A673 (cell line): ENCODE measurements around the gene MT1H. TPM values are rescaled to one million over a fixed set of nuclear protein-coding genes. Genes with fewer than 3 reads are reported as not detected.

Source experiments
- BruUV-seq: library from RNA; stranded (reverse); fragments of 400-500 nt; replicated peaks from 2 replicates; lab custom pipeline; 2021; lab: Mats Ljungman, UMichigan
- CTCF ChIA-PET: fragments of 300-600 bp; sonication (Branson Sonifier 250); formaldehyde crosslinking; loops from one replicate; lab custom pipeline; 2022; ENCODE audit warnings: antibody characterized with exemption; lab: Charles Lee
- POLR2A ChIA-PET: fragments of 300-600 bp; sonication (Branson Sonifier 250); formaldehyde crosslinking; loops from one replicate; lab custom pipeline; 2022; ENCODE audit warnings: antibody characterized with exemption; ENCODE audit not compliant: low non-redundant PET; lab: Charles Lee
- DNase-seq: peaks from one replicate; pipeline ENCODE4 v3.0.0-alpha.2; 2015; ENCODE audit warnings: low spot score
- H3K27ac ChIP-seq: fragments of 200-600 bp; sonication (generic); 2 replicates; pipeline ENCODE4 v1.5.1; 2016; ENCODE audit warnings: mixed run types, low read depth, mild to moderate bottlenecking, mixed read lengths, antibody characterized with exemption, low read length; ENCODE audit not compliant: poor library complexity, severe bottlenecking
- H3K27me3 ChIP-seq: fragments of 200-600 bp; sonication (generic); replicated peaks from 2 replicates; pipeline ENCODE4 v1.6.1; 2017; ENCODE audit warnings: mixed run types, low read depth, mild to moderate bottlenecking, mixed read lengths, antibody characterized with exemption, low read length; ENCODE audit not compliant: insufficient read depth, poor library complexity
- H3K36me3 ChIP-seq: fragments of 200-600 bp; sonication (generic); 2 replicates; pipeline ENCODE4 v1.6.1; 2016; ENCODE audit warnings: mixed run types, mild to moderate bottlenecking, mixed read lengths, antibody characterized with exemption, low read length; ENCODE audit not compliant: insufficient read depth, poor library complexity, severe bottlenecking
- H3K4me1 ChIP-seq: fragments of 200-600 bp; sonication (generic); 2 replicates; pipeline ENCODE4 v1.6.1; 2017; ENCODE audit warnings: mixed run types, mild to moderate bottlenecking, mixed read lengths, antibody characterized with exemption, low read length; ENCODE audit not compliant: insufficient read depth, poor library complexity, severe bottlenecking
- H3K4me3 ChIP-seq: fragments of 200-600 bp; sonication (generic); 2 replicates; pipeline ENCODE4 v1.5.1; 2016; ENCODE audit warnings: low read depth, mixed run types, mild to moderate bottlenecking, mixed read lengths, low read length; ENCODE audit not compliant: poor library complexity, severe bottlenecking
- H3K9me3 ChIP-seq: fragments of 200-600 bp; sonication (generic); 2 replicates; pipeline ENCODE4 v1.6.1; 2016; ENCODE audit warnings: mixed run types, low read depth, mild to moderate bottlenecking, mixed read lengths, antibody characterized with exemption, low read length; ENCODE audit not compliant: poor library complexity, severe bottlenecking
- CTCF ChIP-seq: fragments of 300-800, 200-600 bp; sonication (generic); conservative IDR thresholded peaks from 2 replicates; pipeline ENCODE4 v1.5.1; 2017; ENCODE audit warnings: low read depth, mild to moderate bottlenecking, antibody characterized with exemption, low read length, moderate library complexity, mixed read lengths
- EZH2 ChIP-seq: fragments of 200-600 bp; sonication (generic); IDR thresholded peaks from 2 replicates; pipeline ENCODE4 v1.6.1; 2017; ENCODE audit warnings: borderline replicate concordance, low read depth, mild to moderate bottlenecking, mixed read lengths, antibody characterized with exemption, low read length; ENCODE audit not compliant: poor library complexity, severe bottlenecking
- intact Hi-C: fragments of 100-400 bp; cut with micrococcal nuclease; formaldehyde crosslinking; loops from one replicate; pipeline ENCODE4 v1.10.0; 2022; ENCODE audit not compliant: unreplicated experiment
- total RNA-seq: library from RNA; stranded (reverse); gene quantifications from 2 replicates; pipeline ENCODE4 v1.2.3, GENCODE V29; 2021

The MT1H gene
- total RNA-seq, 1 experiment from 2014 or later: 2.4 TPM

GRCh38 chr16:56697456-56698155 is 28.0 kb downstream of the MT1H start:
- CTCF ChIA-PET: no interaction called here
- TF ChIP-seq EZH2: no peak
- TF ChIP-seq CTCF: no peak
- no peak overlapping the region for H3K27ac ChIP-seq
- H3K27me3 ChIP-seq: no peaks in the 10 kb centered on the region
- no peak overlapping the region for H3K4me3 ChIP-seq
- intact Hi-C loops: no loop called here
- no peaks in the 10 kb centered on the region for H3K9me3 ChIP-seq
- POLR2A ChIA-PET: no interaction called here
- H3K36me3 ChIP-seq: no peaks in the 10 kb centered on the region
- no TSS peak for BruUV-seq
- DNase-seq: no peak
- no peaks in the 10 kb centered on the region for H3K4me1 ChIP-seq

- no peak for DNase-seq
- BruUV-seq: no TSS peak
- intact Hi-C loops: loop anchor here (5.0 kb wide), 2 partner anchors 98 to 758 kb away; no protein-coding TSS in a partner anchor
- H3K36me3 ChIP-seq: no peaks in the 10 kb centered on the region
- TF ChIP-seq EZH2: no peak
- no peak for TF ChIP-seq CTCF
- CTCF ChIA-PET: interaction anchor here (0.6 to 1.3 kb wide), 6 partner anchors 96 to 417 kb away, joined by 3 to 9 read pairs (median 6); no protein-coding TSS in a partner anchor
- H3K4me1 ChIP-seq: no peaks in the 10 kb centered on the region
- no peak overlapping the region for H3K27ac ChIP-seq
- H3K27me3 ChIP-seq: no peaks in the 10 kb centered on the region
- no peak overlapping the region for H3K4me3 ChIP-seq
- no peaks in the 10 kb centered on the region for H3K9me3 ChIP-seq
- POLR2A ChIA-PET: no interaction called here
Observed at GRCh38 chr16:56700195-56700594, 30.6 kb downstream of the MT1H start.

- Histone ChIP-seq H3K27ac (no peak overlapping the region), H3K4me1 (no peaks in the 10 kb centered on the region), H3K27me3 (no peaks in the 10 kb centered on the region), H3K4me3 (no peak overlapping the region), H3K36me3 (no peaks in the 10 kb centered on the region), H3K9me3 (no peaks in the 10 kb centered on the region)
- no TSS peak for BruUV-seq
- POLR2A ChIA-PET: no interaction called here
- intact Hi-C loops: loop anchor here (5.0 kb wide), 2 partner anchors 98 to 758 kb away; no protein-coding TSS in a partner anchor
- TF ChIP-seq EZH2 (no peak), CTCF (no peak)
- CTCF ChIA-PET: interaction anchor here (0.6 to 1.3 kb wide), 6 partner anchors 97 to 418 kb away, joined by 3 to 9 read pairs (median 6); no protein-coding TSS in a partner anchor
- DNase-seq: no peak
Observed at GRCh38 chr16:56700631-56701030, 31.0 kb downstream of the MT1H start.
